MCF 10A (cell line): ENCODE measurements around the gene ENKUR. TPM values are rescaled to one million over a fixed set of nuclear protein-coding genes. Genes with fewer than 3 reads are reported as not detected.

Experiments used
- BruUV-seq: library from RNA; stranded (reverse); fragments of 400-500 nt; replicated peaks from 2 replicates; lab custom pipeline; 2021; lab: Mats Ljungman, UMichigan
- CTCF ChIA-PET: fragments of 300-600 bp; sonication (Branson Sonifier 250); formaldehyde crosslinking; extraction: SDS; loops from one replicate; lab custom pipeline; 2021; ENCODE audit warnings: antibody characterized with exemption, inconsistent platforms; lab: Yijun Ruan, JAX
- POLR2A ChIA-PET: fragments of 300-600, 350-650 bp; sonication (Branson Sonifier 250); formaldehyde crosslinking; extraction: SDS; loops from one replicate; lab custom pipeline; 2020; ENCODE audit warnings: antibody characterized with exemption, inconsistent platforms; lab: Yijun Ruan, JAX
- DNase-seq: peaks from one replicate; pipeline ENCODE4 v3.0.0-alpha.2; 2018; ENCODE audit not compliant: unreplicated experiment
- H3K27ac Mint-ChIP-seq: one replicate; pipeline ENCODE4 v1.8.0; 2022; ENCODE audit warnings: mild to moderate bottlenecking, low read depth, mixed read lengths; ENCODE audit not compliant: unreplicated experiment
- H3K27me3 Mint-ChIP-seq: one replicate; pipeline ENCODE4 v1.8.0; 2022; ENCODE audit warnings: mixed read lengths; ENCODE audit not compliant: insufficient read depth, unreplicated experiment
- H3K36me3 Mint-ChIP-seq: one replicate; pipeline ENCODE4 v1.8.0; 2022; ENCODE audit warnings: mild to moderate bottlenecking, moderate library complexity, mixed read lengths; ENCODE audit not compliant: insufficient read depth, unreplicated experiment
- H3K4me1 Mint-ChIP-seq: one replicate; pipeline ENCODE4 v1.8.0; 2022; ENCODE audit warnings: mixed read lengths; ENCODE audit not compliant: insufficient read depth, unreplicated experiment
- H3K4me3 Mint-ChIP-seq: one replicate; pipeline ENCODE4 v1.8.0; 2022; ENCODE audit warnings: mild to moderate bottlenecking, moderate library complexity, mixed read lengths; ENCODE audit not compliant: unreplicated experiment
- H3K9me3 Mint-ChIP-seq: one replicate; pipeline ENCODE4 v1.8.0; 2022; ENCODE audit warnings: mixed read lengths; ENCODE audit not compliant: unreplicated experiment
- intact Hi-C: fragments of 100-400 bp; cut with micrococcal nuclease; formaldehyde crosslinking; loops from 2 replicates; pipeline ENCODE4 v1.14.1; 2022
- total RNA-seq: library from RNA; stranded (reverse); gene quantifications from 2 replicates; pipeline ENCODE4 v1.2.3, GENCODE V29; 2022
- TF ChIP-seq, protein P1 (sequence below): fragments of 200-600 bp; IDR thresholded peaks from one replicate; pipeline ENCODE4 v1.8.0; 2022; ENCODE audit warnings: antibody characterized with exemption, mild to moderate bottlenecking; ENCODE audit not compliant: unreplicated experiment

The ENKUR gene
- total RNA-seq, 1 experiment from 2014 or later = 0.33 TPM

DNA sequence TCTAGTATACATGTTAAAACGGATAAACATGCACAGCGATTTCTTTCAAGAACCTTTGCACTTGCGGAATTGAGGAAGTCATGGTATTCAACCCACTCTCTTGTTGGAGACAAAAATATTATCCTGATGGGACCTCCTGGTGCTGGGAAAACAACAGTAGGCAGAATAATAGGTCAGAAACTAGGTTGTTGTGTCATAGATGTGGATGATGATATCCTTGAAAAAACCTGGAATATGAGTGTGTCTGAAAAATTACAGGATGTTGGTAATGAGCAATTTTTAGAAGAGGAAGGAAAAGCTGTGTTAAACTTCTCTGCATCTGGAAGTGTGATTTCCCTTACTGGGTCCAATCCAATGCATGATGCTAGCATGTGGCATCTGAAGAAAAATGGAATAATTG, 7.3 kb upstream of the ENKUR start:
- no peak for DNase-seq
- no TSS peak for BruUV-seq
- Mint-ChIP-seq H3K27me3 (no peaks in the 10 kb centered on the region), H3K9me3 (no peaks in the 10 kb centered on the region), H3K36me3 (peaks cover 8% of the 10 kb centered on the region), H3K4me3 (no peak overlapping the region), H3K27ac (no peak overlapping the region), H3K4me1 (no peaks in the 10 kb centered on the region)
- intact Hi-C loops = no loop called here
- TF ChIP-seq, protein P1, sequence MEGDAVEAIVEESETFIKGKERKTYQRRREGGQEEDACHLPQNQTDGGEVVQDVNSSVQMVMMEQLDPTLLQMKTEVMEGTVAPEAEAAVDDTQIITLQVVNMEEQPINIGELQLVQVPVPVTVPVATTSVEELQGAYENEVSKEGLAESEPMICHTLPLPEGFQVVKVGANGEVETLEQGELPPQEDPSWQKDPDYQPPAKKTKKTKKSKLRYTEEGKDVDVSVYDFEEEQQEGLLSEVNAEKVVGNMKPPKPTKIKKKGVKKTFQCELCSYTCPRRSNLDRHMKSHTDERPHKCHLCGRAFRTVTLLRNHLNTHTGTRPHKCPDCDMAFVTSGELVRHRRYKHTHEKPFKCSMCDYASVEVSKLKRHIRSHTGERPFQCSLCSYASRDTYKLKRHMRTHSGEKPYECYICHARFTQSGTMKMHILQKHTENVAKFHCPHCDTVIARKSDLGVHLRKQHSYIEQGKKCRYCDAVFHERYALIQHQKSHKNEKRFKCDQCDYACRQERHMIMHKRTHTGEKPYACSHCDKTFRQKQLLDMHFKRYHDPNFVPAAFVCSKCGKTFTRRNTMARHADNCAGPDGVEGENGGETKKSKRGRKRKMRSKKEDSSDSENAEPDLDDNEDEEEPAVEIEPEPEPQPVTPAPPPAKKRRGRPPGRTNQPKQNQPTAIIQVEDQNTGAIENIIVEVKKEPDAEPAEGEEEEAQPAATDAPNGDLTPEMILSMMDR = no peak
- CTCF ChIA-PET = interaction anchor here (8.2 kb wide), 1 partner anchor 56 kb away, joined by 217 read pairs; no protein-coding TSS in a partner anchor
- POLR2A ChIA-PET = no interaction called here

DNA sequence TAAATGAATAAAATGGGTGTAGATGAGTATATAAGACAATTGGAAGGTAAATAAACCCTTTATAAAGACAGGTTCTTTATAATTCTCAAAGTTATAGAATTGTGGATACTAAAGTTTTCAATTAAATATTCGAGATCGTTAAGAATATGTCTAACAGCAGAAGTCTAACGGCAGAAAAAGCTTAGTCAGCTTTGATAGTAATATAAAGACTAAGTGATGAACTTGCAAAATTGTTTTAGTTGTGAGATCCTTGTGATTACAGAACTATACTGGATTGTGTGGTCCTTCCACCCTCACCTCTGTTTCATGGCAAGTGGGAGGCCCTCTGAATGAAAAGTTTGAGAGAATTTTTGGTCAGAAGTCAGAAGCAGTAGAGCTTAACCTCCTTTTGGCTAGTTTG, 2.7 kb upstream of the ENKUR start:
- ChIA-PET CTCF (interaction anchor here (0.5 to 1.6 kb wide), 5 partner anchors 17 to 420 kb away, joined by 3 to 4 read pairs (median 3); no protein-coding TSS in a partner anchor), POLR2A (interaction anchor here (1.5 kb wide), 1 partner anchor 50 kb away, joined by 5 read pairs; no protein-coding TSS in a partner anchor)
- H3K36me3 Mint-ChIP-seq = peaks cover 20% of the 10 kb centered on the region
- H3K27me3 Mint-ChIP-seq = no peaks in the 10 kb centered on the region
- intact Hi-C loops = no loop called here
- H3K9me3 Mint-ChIP-seq = no peaks in the 10 kb centered on the region
- DNase-seq = no peak
- no peak overlapping the region for H3K27ac Mint-ChIP-seq
- no TSS peak for BruUV-seq
- H3K4me1 Mint-ChIP-seq = no peaks in the 10 kb centered on the region
- no peak overlapping the region for H3K4me3 Mint-ChIP-seq
- TF ChIP-seq, protein P1 = no peak

DNA sequence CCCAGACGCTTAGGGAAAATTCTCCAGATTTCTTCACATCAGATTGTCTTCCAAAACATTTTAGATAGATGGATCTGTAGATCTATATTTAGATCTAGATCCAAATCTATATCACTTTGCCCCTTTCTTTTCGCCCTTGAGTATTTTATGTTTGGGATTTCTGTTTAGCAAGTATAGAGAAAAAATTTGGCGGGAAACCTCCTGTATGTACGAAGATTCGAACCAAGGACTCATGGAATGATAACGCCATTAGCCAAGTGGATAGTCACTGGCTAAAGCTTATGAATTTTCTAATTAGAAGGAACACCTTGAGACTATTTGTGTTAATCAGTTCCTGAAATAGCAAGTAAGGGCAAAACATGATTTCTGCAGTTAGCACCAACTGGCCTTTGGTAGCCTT, 1.7 kb upstream of the ENKUR start:
- H3K36me3 Mint-ChIP-seq = peaks cover 14% of the 10 kb centered on the region
- no peaks in the 10 kb centered on the region for H3K27me3 Mint-ChIP-seq
- ChIA-PET CTCF (interaction anchor here (0.6 to 2.6 kb wide), 2 partner anchors 64 to 118 kb away, joined by 4 to 8 read pairs; no protein-coding TSS in a partner anchor), POLR2A (interaction anchor here (0.7 to 2.5 kb wide), 6 partner anchors 31 to 295 kb away, joined by 3 to 15 read pairs (median 4); partner anchors contain the start of gene ARHGAP21)
- BruUV-seq = no TSS peak
- no peak for DNase-seq
- TF ChIP-seq, protein P1 = no peak
- peak overlapping the region; percentile 80 for H3K4me3 Mint-ChIP-seq
- no peaks in the 10 kb centered on the region for H3K4me1 Mint-ChIP-seq
- peak overlapping the region; percentile 92 for H3K27ac Mint-ChIP-seq
- intact Hi-C loops = loop anchor here (1.0 kb wide), 1 partner anchor 45 kb away; no protein-coding TSS in a partner anchor
- H3K9me3 Mint-ChIP-seq = no peaks in the 10 kb centered on the region

DNA sequence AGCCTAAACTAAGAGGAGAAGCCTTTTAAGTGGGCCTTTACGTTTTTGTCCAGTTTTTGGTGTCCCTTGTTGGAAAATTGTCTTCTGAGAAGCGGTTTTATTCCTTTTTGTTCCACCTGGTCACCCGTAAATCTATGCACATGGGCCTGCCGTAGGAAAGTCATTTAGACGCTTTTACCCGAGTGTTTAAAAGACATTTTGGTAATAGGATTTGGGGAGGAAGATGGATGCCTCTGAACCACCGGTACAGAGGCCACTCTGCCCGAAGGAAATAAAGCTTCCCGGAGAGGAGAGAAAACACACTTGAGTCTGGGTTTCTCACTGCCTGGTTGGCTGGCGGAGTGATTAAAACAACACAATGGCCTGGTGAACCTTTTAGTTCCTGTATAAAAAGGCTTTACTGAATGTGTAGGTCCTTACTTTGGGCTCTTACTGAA, 1.2 kb upstream of the ENKUR start:
- ChIA-PET CTCF (interaction anchor here (0.6 to 2.6 kb wide), 4 partner anchors 35 to 118 kb away, joined by 3 to 8 read pairs (median 5); no protein-coding TSS in a partner anchor), POLR2A (interaction anchor here (0.6 to 2.5 kb wide), 11 partner anchors 8 to 382 kb away, joined by 3 to 15 read pairs (median 4); partner anchors contain the start of gene ARHGAP21)
- BruUV-seq = TSS peak; percentile 79
- TF ChIP-seq, protein P1 = no peak
- H3K9me3 Mint-ChIP-seq = no peaks in the 10 kb centered on the region
- no peaks in the 10 kb centered on the region for H3K27me3 Mint-ChIP-seq
- intact Hi-C loops = loop anchor here (1.0 kb wide), 1 partner anchor 45 kb away; no protein-coding TSS in a partner anchor
- peaks cover 14% of the 10 kb centered on the region for H3K36me3 Mint-ChIP-seq
- DNase-seq = no peak
- H3K4me1 Mint-ChIP-seq = no peaks in the 10 kb centered on the region
- peak overlapping the region; percentile 92 for H3K27ac Mint-ChIP-seq
- H3K4me3 Mint-ChIP-seq = peak overlapping the region; percentile 80
